ENCODE data around the gene PSME2. TPM values are rescaled to one million over a fixed set of nuclear protein-coding genes. Genes with fewer than 3 reads are reported as not detected.

Gene PSME2
- total RNA-seq, 2 experiments from 2014 or later = 635 to 636 TPM

- no peaks in the 10 kb centered on the region for H3K9me3 Mint-ChIP-seq (ENCODE audit: insufficient read depth)
- H3K4me3 Mint-ChIP-seq = peak overlapping the region; percentile 92
- peak overlapping the region; percentile 100 for H3K27ac Mint-ChIP-seq
- peaks cover 91% of the 10 kb centered on the region for H3K36me3 Mint-ChIP-seq (ENCODE audit: low read depth)
- H3K4me1 Mint-ChIP-seq (ENCODE audit: low read depth) = peaks cover 60% of the 10 kb centered on the region
- ChIA-PET CTCF (interaction anchor here (1.1 to 4.2 kb wide), 18 partner anchors 9 to 269 kb away, joined by 3 to 77 read pairs (median 11); partner anchors contain the start of genes CARMIL3, CHMP4A, CIDEB and DCAF11), POLR2A (interaction anchor here (0.6 to 7.6 kb wide), 28 partner anchors 9 to 1068 kb away, joined by 3 to 229 read pairs (median 16); partner anchors contain the start of genes CHMP4A, DCAF11, EMC9 and IPO4)
- ATAC-seq (no peak), DNase-seq (no peak)
- no peaks in the 10 kb centered on the region for H3K27me3 Mint-ChIP-seq (ENCODE audit: low read depth)
These were observed 15.7 kb upstream of the PSME2 start for GRCh38 chr14:24162093-24162492.

GRCh38 chr14:24160850-24161804, 14.7 kb upstream of the PSME2 start, which contains the start of gene IRF9:
Gene IRF9 (plus strand): TSS chr14:24161265. CDS start chr14:24162145, 880 bp downstream.
- ChIA-PET CTCF (interaction anchor here (0.7 to 4.2 kb wide), 39 partner anchors 10 to 270 kb away, joined by 3 to 77 read pairs (median 6); partner anchors contain the start of genes CARMIL3, CHMP4A, CIDEB and DCAF11), POLR2A (interaction anchor here (0.5 to 7.6 kb wide), 41 partner anchors 10 to 1228 kb away, joined by 3 to 229 read pairs (median 7); partner anchors contain the start of genes CBLN3, CHMP4A, DCAF11 and EMC9)
- Mint-ChIP-seq H3K27ac (peak within 1 kb of the TSS; percentile 100), H3K4me3 (peak within 1 kb of the TSS; percentile 92), H3K36me3 (ENCODE audit: low read depth) (peaks cover 88% of the 10 kb centered on the region), H3K4me1 (ENCODE audit: low read depth) (peaks cover 58% of the 10 kb centered on the region), H3K27me3 (ENCODE audit: low read depth) (no peaks in the 10 kb centered on the region), H3K9me3 (ENCODE audit: insufficient read depth) (no peaks in the 10 kb centered on the region)
- DNase-seq (peak; percentile 99), ATAC-seq (peak; percentile 86)

- H3K9me3 Mint-ChIP-seq (ENCODE audit: insufficient read depth) = no peaks in the 10 kb centered on the region
- POLR2A ChIA-PET = interaction anchor here (0.6 to 7.6 kb wide), 34 partner anchors 11 to 1668 kb away, joined by 3 to 229 read pairs (median 14); partner anchors contain the start of genes CBLN3, CHMP4A, DCAF11 and EMC9
- peaks cover 51% of the 10 kb centered on the region for H3K4me1 Mint-ChIP-seq (ENCODE audit: low read depth)
- H3K4me3 Mint-ChIP-seq = peak overlapping the region; percentile 92
- peak overlapping the region; percentile 100 for H3K27ac Mint-ChIP-seq
- H3K36me3 Mint-ChIP-seq (ENCODE audit: low read depth) = peaks cover 86% of the 10 kb centered on the region
- CTCF ChIA-PET = interaction anchor here (1.1 to 4.2 kb wide), 29 partner anchors 10 to 150 kb away, joined by 3 to 77 read pairs (median 9); partner anchors contain the start of genes CHMP4A, CIDEB, DCAF11 and EMC9
- ATAC-seq (no peak), DNase-seq (no peak)
- H3K27me3 Mint-ChIP-seq (ENCODE audit: low read depth) = no peaks in the 10 kb centered on the region
These were observed 14.1 kb upstream of the PSME2 start for GRCh38 chr14:24160499-24160849.

- Mint-ChIP-seq H3K9me3 (ENCODE audit: insufficient read depth) (no peaks in the 10 kb centered on the region), H3K4me3 (peak overlapping the region; percentile 23), H3K36me3 (ENCODE audit: low read depth) (peaks cover 85% of the 10 kb centered on the region), H3K27ac (peak overlapping the region; percentile 100), H3K27me3 (ENCODE audit: low read depth) (no peaks in the 10 kb centered on the region), H3K4me1 (ENCODE audit: low read depth) (peaks cover 46% of the 10 kb centered on the region)
- no peak for DNase-seq
- POLR2A ChIA-PET = interaction anchor here (0.6 to 7.6 kb wide), 20 partner anchors 10 to 1668 kb away, joined by 3 to 229 read pairs (median 30); partner anchors contain the start of genes CBLN3, CHMP4A, DCAF11 and EMC9
- CTCF ChIA-PET = interaction anchor here (1.1 to 4.2 kb wide), 19 partner anchors 9 to 150 kb away, joined by 3 to 77 read pairs (median 14); partner anchors contain the start of genes CHMP4A, DCAF11, EMC9 and IPO4
- ATAC-seq = no peak
These were observed 13.5 kb upstream of the PSME2 start for GRCh38 chr14:24159777-24160498.

- H3K27ac Mint-ChIP-seq = peak overlapping the region; percentile 67
- peaks cover 24% of the 10 kb centered on the region for H3K4me1 Mint-ChIP-seq (ENCODE audit: low read depth)
- no peak for DNase-seq
- H3K4me3 Mint-ChIP-seq = no peak overlapping the region
- POLR2A ChIA-PET = interaction anchor here (0.6 to 4.7 kb wide), 2 partner anchors 11 to 43 kb away, joined by 3 to 21 read pairs; partner anchors contain the start of genes DCAF11, NRL and PSME2
- no peak for ATAC-seq
- no peaks in the 10 kb centered on the region for H3K27me3 Mint-ChIP-seq (ENCODE audit: low read depth)
- CTCF ChIA-PET = no interaction called here
- no peaks in the 10 kb centered on the region for H3K9me3 Mint-ChIP-seq (ENCODE audit: insufficient read depth)
- H3K36me3 Mint-ChIP-seq (ENCODE audit: low read depth) = peaks cover 74% of the 10 kb centered on the region
These were observed 10.9 kb upstream of the PSME2 start for GRCh38 chr14:24157331-24157730.

GRCh38 chr14:24156840-24157239, 10.4 kb upstream of the PSME2 start:
- H3K27ac Mint-ChIP-seq = peak overlapping the region; percentile 61
- POLR2A ChIA-PET = interaction anchor here (0.6 to 4.7 kb wide), 2 partner anchors 11 to 42 kb away, joined by 3 to 21 read pairs; partner anchors contain the start of genes DCAF11, NRL and PSME2
- DNase-seq (no peak), ATAC-seq (no peak)
- H3K4me3 Mint-ChIP-seq = no peak overlapping the region
- no peaks in the 10 kb centered on the region for H3K27me3 Mint-ChIP-seq (ENCODE audit: low read depth)
- no peaks in the 10 kb centered on the region for H3K9me3 Mint-ChIP-seq (ENCODE audit: insufficient read depth)
- CTCF ChIA-PET = no interaction called here
- H3K36me3 Mint-ChIP-seq (ENCODE audit: low read depth) = peaks cover 72% of the 10 kb centered on the region
- peaks cover 25% of the 10 kb centered on the region for H3K4me1 Mint-ChIP-seq (ENCODE audit: low read depth)

- no peaks in the 10 kb centered on the region for H3K9me3 Mint-ChIP-seq (ENCODE audit: insufficient read depth)
- CTCF ChIA-PET = interaction anchor here (0.7 to 1.8 kb wide), 4 partner anchors 8 to 41 kb away, joined by 3 to 5 read pairs (median 4); partner anchors contain the start of genes DCAF11, PSME1, PSME2 and RNF31
- H3K4me3 Mint-ChIP-seq = no peak overlapping the region
- peak overlapping the region; percentile 78 for H3K27ac Mint-ChIP-seq
- DNase-seq = no peak
- H3K4me1 Mint-ChIP-seq (ENCODE audit: low read depth) = peaks cover 28% of the 10 kb centered on the region
- H3K27me3 Mint-ChIP-seq (ENCODE audit: low read depth) = no peaks in the 10 kb centered on the region
- peaks cover 71% of the 10 kb centered on the region for H3K36me3 Mint-ChIP-seq (ENCODE audit: low read depth)
- no peak for ATAC-seq
- POLR2A ChIA-PET = interaction anchor here (0.8 to 4.7 kb wide), 3 partner anchors 9 to 57 kb away, joined by 3 to 21 read pairs (median 6); partner anchors contain the start of genes DCAF11, NRL and PSME2
These were observed 8.7 kb upstream of the PSME2 start for GRCh38 chr14:24155100-24155499.

- ChIA-PET CTCF (interaction anchor here (1.2 to 3.4 kb wide), 2 partner anchors 9 to 36 kb away, joined by 3 to 35 read pairs; partner anchors contain the start of gene IRF9), POLR2A (interaction anchor here (0.5 to 10.1 kb wide), 6 partner anchors 10 to 47 kb away, joined by 3 to 229 read pairs (median 4); partner anchors contain the start of genes EMC9, IPO4, IRF9 and PSME1)
- H3K27me3 Mint-ChIP-seq (ENCODE audit: low read depth) = no peaks in the 10 kb centered on the region
- ATAC-seq (no peak), DNase-seq (no peak)
- peaks cover 66% of the 10 kb centered on the region for H3K36me3 Mint-ChIP-seq (ENCODE audit: low read depth)
- H3K4me3 Mint-ChIP-seq = no peak overlapping the region
- H3K9me3 Mint-ChIP-seq (ENCODE audit: insufficient read depth) = no peaks in the 10 kb centered on the region
- no peak overlapping the region for H3K27ac Mint-ChIP-seq
- H3K4me1 Mint-ChIP-seq (ENCODE audit: low read depth) = peaks cover 36% of the 10 kb centered on the region
These were observed 5.1 kb upstream of the PSME2 start for GRCh38 chr14:24151404-24152080.

- peaks cover 36% of the 10 kb centered on the region for H3K4me1 Mint-ChIP-seq (ENCODE audit: low read depth)
- H3K27ac Mint-ChIP-seq = no peak overlapping the region
- DNase-seq = no peak
- no peak overlapping the region for H3K4me3 Mint-ChIP-seq
- H3K9me3 Mint-ChIP-seq (ENCODE audit: insufficient read depth) = no peaks in the 10 kb centered on the region
- POLR2A ChIA-PET = interaction anchor here (0.7 to 10.1 kb wide), 4 partner anchors 10 to 38 kb away, joined by 3 to 229 read pairs (median 6); partner anchors contain the start of genes EMC9, IPO4, IRF9 and PSME1
- no peaks in the 10 kb centered on the region for H3K27me3 Mint-ChIP-seq (ENCODE audit: low read depth)
- H3K36me3 Mint-ChIP-seq (ENCODE audit: low read depth) = peaks cover 70% of the 10 kb centered on the region
- no peak for ATAC-seq
- CTCF ChIA-PET = interaction anchor here (1.2 to 3.4 kb wide), 2 partner anchors 10 to 36 kb away, joined by 3 to 35 read pairs; partner anchors contain the start of gene IRF9
These were observed 4.6 kb upstream of the PSME2 start for GRCh38 chr14:24150993-24151392.

- Mint-ChIP-seq H3K27ac (peak overlapping the region; percentile 54), H3K9me3 (ENCODE audit: insufficient read depth) (no peaks in the 10 kb centered on the region), H3K36me3 (ENCODE audit: low read depth) (peaks cover 70% of the 10 kb centered on the region), H3K27me3 (ENCODE audit: low read depth) (no peaks in the 10 kb centered on the region), H3K4me3 (no peak overlapping the region), H3K4me1 (ENCODE audit: low read depth) (peaks cover 37% of the 10 kb centered on the region)
- ChIA-PET CTCF (interaction anchor here (1.0 to 3.4 kb wide), 3 partner anchors 10 to 93 kb away, joined by 3 to 35 read pairs (median 3); partner anchors contain the start of gene IRF9), POLR2A (interaction anchor here (0.7 to 10.1 kb wide), 4 partner anchors 9 to 38 kb away, joined by 3 to 229 read pairs (median 6); partner anchors contain the start of genes EMC9, IPO4, IRF9 and PSME1)
- no peak for DNase-seq
- no peak for ATAC-seq
These were observed 4.2 kb upstream of the PSME2 start for GRCh38 chr14:24150567-24150966.
